ENCODE measurements around the gene RAB20.

DNA sequence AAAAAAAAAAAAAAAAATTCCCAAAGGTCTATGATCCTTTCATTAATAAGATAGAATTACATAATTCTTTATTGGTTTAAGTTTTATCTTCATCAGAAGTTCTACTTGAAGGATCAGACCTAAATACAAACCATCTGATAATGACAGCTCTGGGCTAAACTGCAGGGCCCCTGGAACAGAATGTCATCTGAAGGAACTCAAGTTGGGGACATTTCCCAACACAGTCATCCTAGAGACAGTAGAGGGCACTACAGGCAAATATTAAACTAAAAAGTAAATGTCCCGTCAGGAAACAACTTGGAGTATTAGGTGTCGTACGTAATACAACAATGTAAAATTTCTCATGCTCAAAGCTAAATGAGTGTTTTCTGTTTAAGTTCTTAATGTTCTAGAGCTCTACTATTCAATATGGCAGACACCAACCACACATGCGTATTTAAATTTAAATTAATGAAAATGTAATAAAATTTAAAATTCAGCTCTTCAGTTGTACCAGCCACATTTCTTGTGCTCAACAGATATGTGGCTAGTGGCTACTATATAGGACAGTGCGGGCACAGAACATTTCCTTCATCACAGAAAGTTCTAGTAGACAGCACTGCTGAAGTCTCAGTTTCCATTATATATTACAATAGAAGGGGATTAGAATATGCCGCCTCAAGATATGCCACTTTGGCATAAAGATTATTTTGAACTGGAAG is 32.1 kb upstream of the RAB20 start:
- TF ChIP-seq, protein P1, sequence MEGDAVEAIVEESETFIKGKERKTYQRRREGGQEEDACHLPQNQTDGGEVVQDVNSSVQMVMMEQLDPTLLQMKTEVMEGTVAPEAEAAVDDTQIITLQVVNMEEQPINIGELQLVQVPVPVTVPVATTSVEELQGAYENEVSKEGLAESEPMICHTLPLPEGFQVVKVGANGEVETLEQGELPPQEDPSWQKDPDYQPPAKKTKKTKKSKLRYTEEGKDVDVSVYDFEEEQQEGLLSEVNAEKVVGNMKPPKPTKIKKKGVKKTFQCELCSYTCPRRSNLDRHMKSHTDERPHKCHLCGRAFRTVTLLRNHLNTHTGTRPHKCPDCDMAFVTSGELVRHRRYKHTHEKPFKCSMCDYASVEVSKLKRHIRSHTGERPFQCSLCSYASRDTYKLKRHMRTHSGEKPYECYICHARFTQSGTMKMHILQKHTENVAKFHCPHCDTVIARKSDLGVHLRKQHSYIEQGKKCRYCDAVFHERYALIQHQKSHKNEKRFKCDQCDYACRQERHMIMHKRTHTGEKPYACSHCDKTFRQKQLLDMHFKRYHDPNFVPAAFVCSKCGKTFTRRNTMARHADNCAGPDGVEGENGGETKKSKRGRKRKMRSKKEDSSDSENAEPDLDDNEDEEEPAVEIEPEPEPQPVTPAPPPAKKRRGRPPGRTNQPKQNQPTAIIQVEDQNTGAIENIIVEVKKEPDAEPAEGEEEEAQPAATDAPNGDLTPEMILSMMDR (optimal IDR thresholded peaks at IDR 0.05 in 1 of 3, IDR thresholded peaks at IDR 0.05 in 1 of 3, conservative IDR thresholded peaks at IDR 0.05 in 1 of 3; ENCODE audit: extremely low read depth in 1 of 3, insufficient read depth in 2 of 3, low read length in 3 of 3), result peak; percentile 35 to 57 (median 51)
- TF ChIP-seq EZH2 (IDR thresholded peaks at IDR 0.05; ENCODE audit: low read length), result no peak

Data from keratinocyte (primary cell).